VCaP (cell line): ENCODE data around the gene QSOX1.

ENCODE experiments used
- H3K27ac ChIP-seq: fragments of 450-650 bp; 2 replicates; pipeline ENCODE4 v1.5.1; 2017
- CTCF ChIP-seq: fragments of 450-650 bp; conservative IDR thresholded peaks from 2 replicates; pipeline ENCODE4 v1.5.1; 2017; ENCODE audit warnings: mild to moderate bottlenecking, moderate library complexity

QSOX1 gene

GRCh38 chr1:180167021-180167701, 12.5 kb downstream of the QSOX1 start:
- H3K27ac ChIP-seq = no peak overlapping the region
- no peak for TF ChIP-seq CTCF

- no peak for TF ChIP-seq CTCF
- H3K27ac ChIP-seq = no peak overlapping the region
These were observed 13.2 kb downstream of the QSOX1 start for GRCh38 chr1:180167721-180168467.

GRCh38 chr1:180168786-180169639, 14.3 kb downstream of the QSOX1 start:
- H3K27ac ChIP-seq = no peak overlapping the region
- TF ChIP-seq CTCF = peak; percentile 81

GRCh38 chr1:180169640-180170195, 15.0 kb downstream of the QSOX1 start:
- H3K27ac ChIP-seq = no peak overlapping the region
- no peak for TF ChIP-seq CTCF

GRCh38 chr1:180170546-180171151, 16.0 kb downstream of the QSOX1 start:
- TF ChIP-seq CTCF = no peak
- H3K27ac ChIP-seq = no peak overlapping the region

GRCh38 chr1:180171691-180172090, 17.0 kb downstream of the QSOX1 start:
- TF ChIP-seq CTCF = no peak
- H3K27ac ChIP-seq = no peak overlapping the region
